KOPT-K1 (cell line): ENCODE results near the gene GPR108.
"Not testable (repeated sequence)": the region's sequence is repeated elsewhere in the genome, so short reads cannot be mapped to it uniquely, and the experiment has no call there.

Experiments
- H3K27ac ChIP-seq: fragments of 200-600 bp; sonication (generic); 2 replicates; pipeline ENCODE4 v1.5.1; 2016; ENCODE audit warnings: antibody characterized with exemption, mild to moderate bottlenecking, low read depth, low read length; ENCODE audit not compliant: poor library complexity, severe bottlenecking
- H3K36me3 ChIP-seq: fragments of 200-600 bp; sonication (generic); 2 replicates; pipeline ENCODE4 v1.5.1; 2017; ENCODE audit warnings: antibody characterized with exemption, mild to moderate bottlenecking, low read length, moderate library complexity; ENCODE audit not compliant: insufficient read depth
- H3K9me3 ChIP-seq: fragments of 200-600 bp; sonication (generic); 2 replicates; pipeline ENCODE4 v1.5.1; 2017; ENCODE audit warnings: antibody characterized with exemption, low read length, mild to moderate bottlenecking; ENCODE audit not compliant: insufficient read depth, poor library complexity, severe bottlenecking

GPR108 gene

GRCh38 chr19:6712692-6713670 lies 24.4 kb downstream of the GPR108 start:
- no peak overlapping the region for H3K27ac ChIP-seq
- H3K9me3 ChIP-seq = no peaks in the 10 kb centered on the region
- no peaks in the 10 kb centered on the region for H3K36me3 ChIP-seq

GRCh38 chr19:6712231-6712630 lies 25.1 kb downstream of the GPR108 start:
- Histone ChIP-seq H3K36me3 (no peaks in the 10 kb centered on the region), H3K9me3 (no peaks in the 10 kb centered on the region), H3K27ac (no peak overlapping the region)

GRCh38 chr19:6711605-6712004 lies 25.8 kb downstream of the GPR108 start:
- Histone ChIP-seq H3K27ac (no peak overlapping the region), H3K9me3 (no peaks in the 10 kb centered on the region), H3K36me3 (no peaks in the 10 kb centered on the region)

- H3K27ac ChIP-seq = no peak overlapping the region
- H3K36me3 ChIP-seq = no peaks in the 10 kb centered on the region
These were observed 26.4 kb downstream of the GPR108 start for GRCh38 chr19:6711078-6711361.

GRCh38 chr19:6710273-6711077 lies 26.9 kb downstream of the GPR108 start:
- Histone ChIP-seq H3K27ac (no peak overlapping the region), H3K9me3 (no peaks in the 10 kb centered on the region), H3K36me3 (no peaks in the 10 kb centered on the region)

More at GRCh38 chr19:6711078-6711361, 26.4 kb downstream of the GPR108 start:
- no peaks in the 10 kb centered on the region for H3K9me3 ChIP-seq

- Histone ChIP-seq H3K36me3 (no peaks in the 10 kb centered on the region), H3K9me3 (no peaks in the 10 kb centered on the region), H3K27ac (no peak overlapping the region)
These were observed 27.8 kb downstream of the GPR108 start for GRCh38 chr19:6709549-6709948.

- not testable (repeated sequence) for H3K9me3 ChIP-seq, H3K27ac ChIP-seq, H3K36me3 ChIP-seq
These were observed 28.5 kb downstream of the GPR108 start for GRCh38 chr19:6708913-6709312.

GRCh38 chr19:6708346-6708745 lies 29.0 kb downstream of the GPR108 start:
- Histone ChIP-seq H3K36me3 (no peaks in the 10 kb centered on the region), H3K27ac (no peak overlapping the region)

GRCh38 chr19:6707658-6708018 lies 29.7 kb downstream of the GPR108 start:
- H3K27ac ChIP-seq = no peak overlapping the region
- H3K36me3 ChIP-seq = no peaks in the 10 kb centered on the region
- no peaks in the 10 kb centered on the region for H3K9me3 ChIP-seq

More at GRCh38 chr19:6708346-6708745, 29.0 kb downstream of the GPR108 start:
- no peaks in the 10 kb centered on the region for H3K9me3 ChIP-seq

- Histone ChIP-seq H3K27ac (no peak overlapping the region), H3K36me3 (no peaks in the 10 kb centered on the region), H3K9me3 (no peaks in the 10 kb centered on the region)
These were observed 30.2 kb downstream of the GPR108 start for GRCh38 chr19:6707011-6707657.

- Histone ChIP-seq H3K27ac (no peak overlapping the region), H3K9me3 (no peaks in the 10 kb centered on the region), H3K36me3 (no peaks in the 10 kb centered on the region)
These were observed 30.8 kb downstream of the GPR108 start for GRCh38 chr19:6706633-6706958.

- Histone ChIP-seq H3K9me3 (no peaks in the 10 kb centered on the region), H3K27ac (no peak overlapping the region), H3K36me3 (no peaks in the 10 kb centered on the region)
These were observed 31.3 kb downstream of the GPR108 start for GRCh38 chr19:6705931-6706632.

GRCh38 chr19:6700586-6701316 lies 36.6 kb downstream of the GPR108 start:
- Histone ChIP-seq H3K27ac (no peak overlapping the region), H3K36me3 (no peaks in the 10 kb centered on the region), H3K9me3 (no peaks in the 10 kb centered on the region)

GRCh38 chr19:6699935-6700334 lies 37.4 kb downstream of the GPR108 start:
- Histone ChIP-seq H3K9me3 (no peaks in the 10 kb centered on the region), H3K36me3 (no peaks in the 10 kb centered on the region), H3K27ac (no peak overlapping the region)
